GM12872 (cell line): ENCODE measurements around the gene NMRAL1.
A peak's percentile ranks its signal among the peaks of the same experiment; 100 is the strongest.

Source experiments
- TF ChIP-seq, protein P1 (sequence below): IDR thresholded peaks from 3 replicates; pipeline ENCODE4 v1.5.1; 2011; ENCODE audit warnings: low read depth, mild to moderate bottlenecking, low read length, moderate library complexity; ENCODE audit not compliant: insufficient read depth

The NMRAL1 gene

DNA sequence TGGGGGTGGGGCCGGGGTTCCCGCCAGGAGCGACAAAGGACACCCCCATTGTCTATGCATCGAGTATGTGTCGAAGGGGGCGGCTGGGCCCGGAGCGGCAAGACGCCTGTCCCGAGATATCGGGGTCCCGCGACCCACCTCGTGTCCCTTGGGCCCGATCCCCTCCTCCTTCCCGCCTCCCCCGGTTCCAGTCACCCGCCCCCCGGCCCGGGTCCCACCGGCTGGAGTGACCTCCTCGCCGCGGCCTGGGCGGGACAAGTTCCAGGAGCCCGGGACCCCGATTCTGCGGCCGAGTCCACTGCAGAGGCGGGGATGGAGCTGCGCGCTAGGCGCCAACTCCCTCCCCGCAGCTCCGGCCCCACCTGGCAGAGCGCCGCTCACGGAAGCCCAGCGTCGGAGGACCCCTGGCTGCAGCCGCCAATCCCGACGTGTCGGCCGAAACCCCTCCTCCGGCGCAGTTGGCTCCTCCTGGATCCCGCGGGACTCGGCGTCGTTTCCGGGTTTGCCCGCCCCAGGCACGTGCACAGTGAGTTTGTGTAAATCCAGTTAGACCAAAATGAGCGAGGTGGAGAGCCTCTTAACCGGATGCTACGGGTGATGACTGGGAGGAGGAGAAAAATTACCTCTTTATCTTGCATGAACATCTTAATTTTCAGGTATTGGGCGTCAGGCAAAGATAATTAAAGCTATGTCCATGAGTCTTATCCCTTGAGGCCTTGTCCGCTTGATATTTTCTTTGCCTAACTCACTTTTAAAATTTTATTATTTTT lies at the start of gene NMRAL1:
Gene NMRAL1, minus strand, starts transcription at position 434 of the 770 bp plus-strand sequence. CDS start 493 bp downstream, outside the sequence.
- TF ChIP-seq, protein P1, sequence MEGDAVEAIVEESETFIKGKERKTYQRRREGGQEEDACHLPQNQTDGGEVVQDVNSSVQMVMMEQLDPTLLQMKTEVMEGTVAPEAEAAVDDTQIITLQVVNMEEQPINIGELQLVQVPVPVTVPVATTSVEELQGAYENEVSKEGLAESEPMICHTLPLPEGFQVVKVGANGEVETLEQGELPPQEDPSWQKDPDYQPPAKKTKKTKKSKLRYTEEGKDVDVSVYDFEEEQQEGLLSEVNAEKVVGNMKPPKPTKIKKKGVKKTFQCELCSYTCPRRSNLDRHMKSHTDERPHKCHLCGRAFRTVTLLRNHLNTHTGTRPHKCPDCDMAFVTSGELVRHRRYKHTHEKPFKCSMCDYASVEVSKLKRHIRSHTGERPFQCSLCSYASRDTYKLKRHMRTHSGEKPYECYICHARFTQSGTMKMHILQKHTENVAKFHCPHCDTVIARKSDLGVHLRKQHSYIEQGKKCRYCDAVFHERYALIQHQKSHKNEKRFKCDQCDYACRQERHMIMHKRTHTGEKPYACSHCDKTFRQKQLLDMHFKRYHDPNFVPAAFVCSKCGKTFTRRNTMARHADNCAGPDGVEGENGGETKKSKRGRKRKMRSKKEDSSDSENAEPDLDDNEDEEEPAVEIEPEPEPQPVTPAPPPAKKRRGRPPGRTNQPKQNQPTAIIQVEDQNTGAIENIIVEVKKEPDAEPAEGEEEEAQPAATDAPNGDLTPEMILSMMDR: no peak

DNA sequence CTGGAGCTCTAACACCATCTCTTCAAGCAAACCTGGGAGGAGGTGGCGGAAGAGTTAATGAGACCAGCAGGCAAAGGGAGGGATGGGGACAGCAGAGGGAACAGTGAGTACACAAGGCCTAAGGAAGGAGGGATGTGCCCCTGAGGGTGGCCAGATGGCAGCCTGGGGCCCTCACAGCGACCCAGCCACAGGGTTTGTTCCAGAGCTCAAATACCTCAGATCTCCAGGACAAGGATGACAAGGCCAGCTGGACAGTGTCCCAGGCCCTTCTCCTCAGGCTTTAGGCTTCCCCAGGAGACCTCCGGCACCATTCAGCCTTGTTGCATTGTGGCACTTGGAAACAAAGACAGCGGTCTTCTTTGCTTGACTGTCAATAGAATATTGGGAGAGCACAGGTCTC lies 49.3 kb upstream of the NMRAL1 start:
- TF ChIP-seq, protein P1: no peak

- TF ChIP-seq, protein P1: no peak
Measured at GRCh38 chr16:4522051-4522581, 47.7 kb upstream of the NMRAL1 start.

DNA sequence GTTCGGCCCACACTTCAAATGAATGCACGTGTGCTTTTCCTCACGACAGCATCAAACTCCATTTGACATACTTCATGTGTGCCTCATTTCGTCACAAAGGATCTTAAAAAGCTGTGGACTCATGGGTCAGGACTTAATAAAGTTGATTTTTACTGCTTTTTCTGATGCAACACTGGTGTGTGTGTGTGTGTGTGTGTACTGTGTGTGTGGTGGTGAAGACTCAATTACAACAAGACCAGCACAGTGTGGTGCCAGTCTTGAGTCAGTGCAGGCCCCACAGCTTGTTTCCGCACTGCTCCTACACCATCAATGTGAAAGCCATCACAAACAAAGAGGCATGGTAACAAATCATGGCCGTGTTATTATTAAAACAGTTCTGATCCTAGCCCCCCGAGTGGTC lies 46.5 kb upstream of the NMRAL1 start:
- TF ChIP-seq, protein P1: no peak

DNA sequence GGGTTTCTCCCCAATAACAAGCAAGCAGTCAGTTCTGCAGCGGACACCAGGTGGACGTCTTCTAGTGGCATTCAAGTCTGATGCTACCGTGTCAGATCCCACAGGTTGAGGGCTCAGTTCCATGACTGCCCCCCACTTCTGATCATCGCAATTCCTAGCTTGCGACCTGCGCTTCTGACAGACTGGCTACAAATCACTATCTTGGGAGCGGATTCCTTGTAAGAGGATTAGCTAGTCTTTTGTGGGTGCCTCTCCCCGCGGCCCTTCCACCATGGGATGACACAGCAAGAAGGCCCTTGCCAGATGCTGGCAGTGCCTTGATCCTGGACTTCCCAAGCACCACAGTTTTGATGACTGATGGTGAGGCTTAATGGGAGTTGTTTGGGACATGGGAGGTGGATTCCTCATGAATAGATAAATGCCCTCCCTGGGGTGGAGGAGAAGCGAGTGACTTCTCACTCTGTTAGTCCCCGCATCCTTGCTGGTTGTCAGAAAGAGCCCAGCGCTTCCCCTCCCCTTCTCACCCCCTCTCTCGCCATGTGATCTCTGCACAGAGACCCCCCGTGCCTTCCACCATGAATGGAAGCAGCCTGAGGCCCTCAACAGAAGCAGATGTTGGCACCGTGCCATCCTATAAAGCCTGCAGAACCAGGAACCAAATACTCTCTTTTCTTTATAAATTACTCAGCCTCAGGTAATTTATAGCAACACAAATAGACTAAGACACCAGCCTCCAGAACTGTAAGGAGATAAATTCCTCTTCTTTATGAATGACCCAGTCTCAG lies 45.0 kb upstream of the NMRAL1 start:
- TF ChIP-seq, protein P1: no peak

DNA sequence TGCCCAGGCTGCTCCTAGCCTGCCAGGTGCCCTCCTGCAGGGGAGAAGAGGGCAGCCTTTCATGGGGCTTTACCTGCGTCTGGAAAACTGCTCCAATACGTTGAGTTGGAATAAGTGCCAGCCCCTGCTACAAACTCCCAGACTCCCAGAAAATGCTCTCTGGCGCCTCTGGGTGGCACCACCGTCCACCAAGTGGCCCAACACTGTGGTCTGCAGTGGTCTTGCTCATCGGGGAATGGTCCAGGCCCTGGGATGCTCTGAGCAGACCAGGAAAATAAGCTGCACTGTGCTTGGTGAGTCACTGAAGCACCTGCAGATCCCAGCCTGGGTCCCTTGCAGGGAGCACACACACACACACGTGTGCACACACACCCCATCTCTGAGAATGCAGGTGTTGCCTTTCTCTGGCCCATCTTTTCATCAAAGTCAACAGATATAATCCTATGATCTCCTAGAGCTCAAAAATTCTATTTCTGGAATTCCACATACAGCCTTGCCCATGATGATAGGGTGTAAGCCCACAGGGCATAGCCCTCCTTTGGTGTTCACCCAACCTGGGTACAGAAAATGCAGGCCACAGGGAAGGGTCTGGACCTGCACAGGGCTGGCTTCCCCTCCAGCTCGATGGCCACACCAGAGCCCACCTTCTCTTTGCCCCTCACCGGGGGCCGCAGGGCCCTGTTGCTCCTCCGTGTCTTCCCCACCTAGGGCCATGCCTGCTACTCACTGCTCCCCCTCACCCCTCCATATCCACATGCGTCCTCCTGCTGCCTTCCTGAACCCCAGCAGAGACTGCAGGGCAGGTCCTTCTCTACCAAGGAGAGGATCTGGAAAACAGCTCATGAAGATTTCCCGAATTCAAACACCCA lies 43.6 kb upstream of the NMRAL1 start:
- TF ChIP-seq, protein P1: peak; percentile 70
